Right hindlimb (tissue), 1 donor: ENCODE data around the gene HS3ST2.
A peak's percentile ranks its signal among the peaks of the same experiment; 100 is the strongest.

Source experiments
- DNase-seq: peaks from one replicate; pipeline ENCODE4 v3.0.0-alpha.2; 2018

The HS3ST2 gene

DNA sequence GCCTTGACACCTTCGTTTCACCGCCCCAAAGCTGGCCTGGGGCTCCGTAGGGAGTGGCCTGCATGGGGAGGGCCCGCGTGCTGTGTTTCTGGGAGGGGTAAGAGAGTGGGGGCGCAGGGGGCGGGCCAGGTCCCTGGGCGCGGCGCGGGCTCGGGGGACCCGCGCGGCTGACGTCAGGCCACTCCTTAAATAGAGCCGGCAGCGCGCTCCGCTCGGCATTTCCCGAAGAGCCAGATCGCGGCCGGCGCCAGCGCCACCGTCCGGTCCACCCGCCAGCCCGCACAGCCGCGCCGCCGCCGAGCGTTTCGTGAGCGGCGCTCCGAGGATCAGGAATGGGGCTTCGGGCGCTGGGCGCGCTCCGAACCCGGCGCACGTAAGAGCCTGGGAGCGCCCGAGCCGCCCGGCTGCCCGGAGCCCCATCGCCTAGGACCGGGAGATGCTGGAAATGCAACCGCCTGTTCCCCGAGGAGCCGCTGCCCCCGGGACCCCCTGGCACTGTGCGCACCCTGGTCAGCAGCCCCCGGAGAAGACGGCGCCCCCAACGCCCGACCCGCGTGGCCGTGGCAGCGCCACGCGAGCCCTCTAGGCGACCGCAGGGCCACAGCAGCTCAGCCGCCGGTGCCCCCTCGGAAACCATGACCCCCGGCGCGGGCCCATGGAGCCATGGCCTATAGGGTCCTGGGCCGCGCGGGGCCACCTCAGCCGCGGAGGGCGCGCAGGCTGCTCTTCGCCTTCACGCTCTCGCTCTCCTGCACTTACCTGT, at the start of gene HS3ST2:
Gene HS3ST2 (plus strand): TSS at position 215 of the 763 bp plus-strand sequence. CDS start 449 bp downstream, at position 664.
- DNase-seq, result peak; percentile 37

DNA sequence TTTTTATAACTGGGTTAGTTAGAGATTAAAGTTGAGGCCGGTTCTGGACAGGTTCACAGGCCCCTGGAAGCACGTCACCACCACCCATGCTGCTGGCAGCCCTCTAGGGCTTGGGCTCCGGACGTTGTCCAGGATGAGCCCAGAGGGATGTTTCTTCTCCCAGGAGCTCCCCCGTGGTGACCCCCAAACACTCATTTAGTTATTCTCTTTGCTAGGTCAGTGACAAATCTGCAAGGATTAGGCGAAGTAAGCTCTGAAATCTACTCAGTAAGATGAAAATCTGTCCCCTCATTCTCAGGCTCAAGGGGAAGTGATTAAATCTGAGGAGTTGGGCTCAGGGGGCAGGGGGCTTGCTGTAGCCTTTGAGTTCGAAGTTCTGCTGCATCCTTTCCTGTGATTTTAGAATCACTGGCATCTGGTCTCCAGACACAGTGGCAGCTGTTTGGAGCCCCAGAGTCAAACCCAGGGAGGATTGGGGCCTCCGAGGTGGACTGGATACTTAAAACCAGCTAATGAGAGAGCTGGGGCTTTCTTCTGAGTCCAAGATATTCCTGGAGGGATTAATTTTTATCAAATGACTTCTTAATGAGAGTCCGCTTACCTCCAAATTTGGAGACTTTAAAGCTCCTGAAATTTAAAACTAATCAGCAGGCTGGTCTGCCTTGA, 49.2 kb upstream of the HS3ST2 start:
- no peak for DNase-seq

DNA sequence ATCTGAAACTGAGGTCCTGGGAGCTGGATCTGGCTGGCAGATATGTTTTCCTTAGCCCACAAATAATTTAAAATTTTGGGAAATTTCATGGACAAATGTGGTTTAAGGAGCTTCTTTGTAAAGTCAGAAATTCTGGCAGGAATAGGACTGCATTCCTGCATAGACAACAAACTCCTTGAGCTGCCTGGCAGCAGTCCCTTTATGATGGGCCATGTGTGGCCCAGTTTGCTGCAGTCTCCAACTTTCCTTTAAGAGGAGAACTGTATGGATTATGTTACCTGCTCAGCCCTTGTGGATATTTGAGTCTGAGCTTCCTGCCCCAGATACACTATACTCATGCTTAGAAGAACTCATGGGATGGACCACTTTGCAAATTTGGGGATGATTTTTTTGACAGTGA, 48.5 kb upstream of the HS3ST2 start:
- no peak for DNase-seq

DNA sequence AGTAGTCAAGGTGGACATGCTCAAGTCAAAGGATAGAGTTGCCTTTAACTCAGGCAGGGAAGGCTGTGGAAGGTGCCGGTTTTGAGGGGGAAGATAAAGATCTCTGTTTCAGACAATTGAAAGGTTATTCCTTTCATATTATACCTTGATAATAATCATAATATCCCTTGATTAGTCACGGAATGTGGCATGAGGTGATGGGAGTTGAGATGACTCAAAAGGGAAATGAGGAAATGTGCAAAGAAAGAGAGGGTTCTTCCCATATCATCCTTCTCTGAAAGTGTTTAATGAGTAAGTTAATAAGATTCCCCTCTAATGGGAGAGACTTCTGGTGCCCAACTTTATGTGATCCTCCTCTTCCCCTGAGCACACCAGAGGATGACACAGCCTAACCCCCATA, 43.1 kb upstream of the HS3ST2 start:
- DNase-seq, result no peak

DNA sequence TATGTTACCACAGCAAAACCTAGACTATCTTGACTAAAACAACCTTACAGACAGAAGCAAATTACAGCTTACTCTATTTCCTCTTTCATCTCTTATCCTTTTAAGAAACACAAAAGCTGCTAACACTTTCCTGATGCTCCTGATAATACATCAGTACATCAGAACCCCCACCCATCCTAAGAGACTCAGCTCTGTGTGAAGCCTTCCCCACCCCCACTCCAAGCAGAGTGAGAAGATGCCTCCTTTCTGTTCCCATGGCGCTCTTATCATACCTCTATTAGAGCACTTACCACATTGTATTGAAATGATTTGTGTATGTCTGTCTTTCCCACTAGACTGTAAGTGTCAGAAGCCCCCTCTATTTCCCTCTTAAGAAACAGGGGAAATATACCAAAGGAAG, 42.4 kb upstream of the HS3ST2 start:
- DNase-seq, result no peak

GRCh38 chr16:22775220-22775922, 38.6 kb upstream of the HS3ST2 start:
- DNase-seq, result no peak

DNA sequence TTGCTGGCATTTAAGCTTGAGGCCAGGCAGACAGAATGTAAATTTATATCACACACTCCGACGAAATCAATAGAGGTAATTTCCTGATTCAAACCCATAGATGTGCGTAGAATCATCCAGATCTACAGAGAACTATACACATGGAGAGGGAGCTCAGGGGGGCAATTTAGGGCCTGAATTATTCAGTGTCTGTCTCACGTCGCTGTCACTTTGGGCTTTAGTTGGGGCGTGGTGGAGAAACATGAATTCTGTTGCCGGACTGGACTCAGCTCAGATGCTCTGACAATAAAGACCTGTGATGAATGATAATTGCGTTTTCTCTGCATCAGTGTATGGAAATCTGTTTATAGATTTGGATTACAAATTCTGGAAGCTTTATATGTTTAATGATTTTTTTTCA, 32.5 kb upstream of the HS3ST2 start:
- no peak for DNase-seq

DNA sequence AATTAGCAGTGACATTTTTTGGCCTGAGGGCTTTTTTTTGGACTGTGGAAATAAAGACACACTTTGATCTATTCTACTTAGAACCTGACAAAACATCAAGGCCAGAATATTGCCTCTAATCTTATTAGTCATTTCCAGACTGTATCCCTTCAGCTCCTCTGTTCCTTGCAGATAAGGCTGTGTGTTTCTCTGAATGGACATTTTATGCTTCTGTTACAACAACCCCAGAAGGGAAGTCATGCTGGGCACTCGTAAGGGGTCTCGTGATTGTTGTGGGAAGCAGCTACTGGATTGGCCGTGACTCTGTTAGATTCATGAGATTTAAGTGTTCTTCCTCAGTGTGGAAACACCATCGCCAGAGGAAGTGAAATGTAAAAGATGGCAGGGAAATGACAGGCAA, 31.6 kb upstream of the HS3ST2 start:
- DNase-seq, result no peak

DNA sequence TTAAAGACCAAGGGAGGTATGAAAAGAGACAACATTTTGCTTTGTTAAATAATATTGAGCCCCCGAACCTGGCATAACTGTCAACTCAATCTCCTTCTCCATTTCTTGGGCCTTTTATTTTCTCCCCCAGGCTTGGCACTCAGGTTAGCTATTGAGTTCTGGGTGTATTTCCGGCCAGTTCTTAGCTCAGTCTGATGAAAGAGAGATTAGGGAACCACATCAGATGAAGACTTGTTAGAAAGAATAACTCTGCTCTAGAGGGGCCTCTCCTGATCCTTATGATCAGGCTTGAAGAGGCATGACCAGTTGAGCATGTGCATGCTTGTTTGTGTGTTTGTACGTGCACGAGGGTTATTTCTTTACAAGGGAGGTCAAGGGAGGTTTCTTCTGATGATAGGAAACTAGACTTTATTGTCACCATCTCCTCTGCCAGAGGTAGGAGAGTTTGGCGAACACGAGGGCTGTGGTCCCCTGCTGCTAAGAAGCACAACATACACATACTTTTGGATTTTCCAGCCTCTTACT, 29.2 kb upstream of the HS3ST2 start:
- DNase-seq, result no peak

DNA sequence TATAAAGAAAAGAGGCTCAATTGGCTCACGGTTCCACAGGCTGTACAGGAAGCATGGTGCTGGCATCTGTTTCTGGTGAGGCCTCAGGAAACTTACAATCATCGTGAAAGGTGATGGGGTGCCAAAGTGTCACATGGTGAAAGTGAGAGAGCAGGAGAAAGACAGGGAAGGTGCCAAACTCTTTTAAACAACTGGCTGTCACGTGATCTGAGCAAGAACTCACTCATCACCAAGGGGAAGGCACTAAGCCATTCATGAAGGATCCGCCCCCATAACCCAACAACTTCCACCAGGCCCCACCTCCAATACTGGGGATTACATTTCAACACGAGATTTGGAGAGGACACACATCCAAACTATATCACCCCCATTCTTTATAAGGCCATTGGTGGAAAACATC, 28.4 kb upstream of the HS3ST2 start:
- no peak for DNase-seq

GRCh38 chr16:22786284-22786683, 27.7 kb upstream of the HS3ST2 start:
- no peak for DNase-seq

DNA sequence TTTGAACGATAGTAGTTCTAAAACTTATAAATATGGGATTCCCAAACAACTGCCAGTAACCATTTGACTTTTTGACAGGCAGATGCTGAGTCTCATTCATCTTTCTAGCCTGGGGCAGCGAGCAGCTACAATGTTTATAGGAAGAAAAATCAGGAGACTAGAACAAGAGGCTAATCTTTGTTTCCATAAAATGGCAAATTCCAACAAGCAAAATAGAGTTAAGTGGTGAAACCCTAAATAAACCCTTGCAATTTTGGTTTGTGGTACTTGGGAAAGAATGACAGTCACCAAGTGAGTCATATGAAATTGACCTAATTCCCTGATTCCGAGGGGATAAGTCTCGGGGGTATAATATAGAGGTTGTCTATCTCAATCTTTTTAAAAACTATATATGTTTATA, 27.3 kb upstream of the HS3ST2 start:
- DNase-seq, result no peak

- peak; percentile 35 for DNase-seq
Observed at GRCh38 chr16:22787466-22788192, 26.3 kb upstream of the HS3ST2 start.

DNA sequence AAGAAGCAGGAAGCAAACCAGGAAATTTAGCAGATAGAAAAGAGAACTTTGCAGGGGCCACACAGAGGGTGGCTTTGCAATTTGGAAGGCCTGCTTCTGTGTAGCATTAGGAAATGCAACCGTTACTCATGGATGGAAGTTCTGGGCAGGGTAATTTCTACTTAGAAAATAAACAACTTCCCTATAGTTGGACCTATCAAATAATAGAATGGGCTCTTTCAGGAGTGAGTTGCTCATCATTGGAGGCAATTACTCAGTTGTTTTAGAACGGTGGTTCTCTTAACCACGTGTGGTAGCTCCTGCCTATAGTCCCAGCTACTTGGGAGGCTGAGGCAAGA, 25.8 kb upstream of the HS3ST2 start:
- DNase-seq, result no peak

- DNase-seq, result no peak
Observed at GRCh38 chr16:22789281-22789945, 24.5 kb upstream of the HS3ST2 start.

GRCh38 chr16:22797551-22797950, 16.4 kb upstream of the HS3ST2 start:
- no peak for DNase-seq

- DNase-seq, result no peak
Observed at GRCh38 chr16:22799113-22799512, 14.8 kb upstream of the HS3ST2 start.

DNA sequence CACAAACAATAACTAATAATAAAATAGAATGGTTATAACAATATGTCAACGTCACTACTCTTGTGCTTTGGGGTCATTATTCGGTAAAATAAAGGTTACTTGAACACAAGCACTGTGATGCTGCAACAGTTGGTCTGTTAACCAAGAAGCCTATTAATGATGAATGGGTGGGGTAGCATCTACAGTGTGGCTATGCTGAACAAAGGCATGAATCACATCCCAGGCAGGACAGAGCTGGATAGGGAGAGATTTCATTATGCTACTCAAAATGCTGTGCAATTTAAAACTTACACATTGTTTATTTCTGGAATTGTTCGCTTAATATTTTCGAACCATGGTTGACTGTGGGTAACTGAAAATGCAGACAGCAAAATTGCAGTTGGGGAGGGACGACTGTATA, 9.1 kb upstream of the HS3ST2 start:
- DNase-seq, result no peak

GRCh38 chr16:22805326-22805725, 8.6 kb upstream of the HS3ST2 start:
- no peak for DNase-seq

- no peak for DNase-seq
Observed at GRCh38 chr16:22806811-22807210, 7.2 kb upstream of the HS3ST2 start.

DNA sequence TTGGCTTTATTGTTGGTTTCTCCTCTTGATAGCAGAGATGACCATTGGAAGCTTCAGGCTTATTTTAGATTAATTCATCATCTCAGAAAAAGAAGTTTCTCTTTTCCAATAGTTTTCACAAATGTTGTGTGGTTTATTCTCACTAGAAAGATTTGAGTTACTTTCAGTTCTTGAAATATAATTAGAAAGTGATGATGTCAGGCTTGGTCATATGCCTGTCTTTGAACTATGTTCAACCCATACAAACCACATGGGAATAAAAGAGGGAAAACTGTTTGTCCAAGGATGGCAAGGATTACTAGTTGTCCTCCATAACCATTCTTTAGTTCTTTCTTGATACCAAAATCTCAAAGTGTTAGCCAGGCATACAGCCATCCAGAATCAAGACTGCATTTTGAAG, 3.7 kb upstream of the HS3ST2 start:
- no peak for DNase-seq

- peak; percentile 67 for DNase-seq
Observed at GRCh38 chr16:22813223-22813947, 577 bp upstream of the HS3ST2 start.
